ENCODE data around the gene USP10. TPM values are rescaled to one million over a fixed set of nuclear protein-coding genes. Genes with fewer than 3 reads are reported as not detected.

Gene USP10
- total RNA-seq, 4 donors from 2014 or later = 23.6 to 56.8 (median 45.4) TPM

DNA sequence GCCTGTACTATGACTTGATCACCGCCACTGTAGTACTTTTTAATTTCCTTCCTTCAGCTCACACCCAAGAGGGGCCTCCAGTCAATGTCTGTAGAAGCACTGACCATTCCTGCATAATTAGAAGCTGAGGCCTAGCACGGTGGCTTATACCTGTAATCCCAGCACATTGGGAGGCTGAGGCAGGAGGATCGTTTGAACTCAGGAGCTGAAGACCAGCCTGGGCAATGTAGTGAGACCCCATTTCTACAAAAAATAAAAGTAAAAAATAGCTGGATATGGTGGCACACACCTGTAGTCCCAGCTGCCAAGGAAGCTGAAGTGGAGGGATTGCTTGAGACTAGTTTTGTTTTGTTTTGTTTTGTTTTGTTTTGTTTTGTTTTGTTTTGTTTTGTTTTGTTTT is 45.6 kb upstream of the USP10 start:
- peaks cover 1 to 10% (median 6%) of the 10 kb centered on the region in 4 donors for H3K4me1 ChIP-seq
- no peak for DNase-seq
- WGBS, 2 donors (ENCODE audit: low coverage in 1 of 2) = 92 to 100% methylated on average over 1 to 3 of the region's 3 CpGs
- peaks cover 0 to 30% (median 16%) of the 10 kb centered on the region in 4 donors for H3K36me3 ChIP-seq
- in situ Hi-C loops (cut with MboI; ENCODE audit: low pct_ligation_motif_present in 1 of 4, low pct_unique_long_range_greater_than_20kb in 1 of 4, low sequenced_read_pairs in 3 of 4) = no loop called here
- intact Hi-C loops (cut with DNase I; ENCODE audit: low total_unique reads) = no loop called here
- no peak overlapping the region for H3K27ac ChIP-seq
- no peaks in the 10 kb centered on the region for H3K9me3 ChIP-seq
- no peak overlapping the region for H3K4me3 ChIP-seq
- TF ChIP-seq POLR2AphosphoS5 (IDR thresholded peaks at IDR 0.05) = no peak
- TF ChIP-seq, protein P1, sequence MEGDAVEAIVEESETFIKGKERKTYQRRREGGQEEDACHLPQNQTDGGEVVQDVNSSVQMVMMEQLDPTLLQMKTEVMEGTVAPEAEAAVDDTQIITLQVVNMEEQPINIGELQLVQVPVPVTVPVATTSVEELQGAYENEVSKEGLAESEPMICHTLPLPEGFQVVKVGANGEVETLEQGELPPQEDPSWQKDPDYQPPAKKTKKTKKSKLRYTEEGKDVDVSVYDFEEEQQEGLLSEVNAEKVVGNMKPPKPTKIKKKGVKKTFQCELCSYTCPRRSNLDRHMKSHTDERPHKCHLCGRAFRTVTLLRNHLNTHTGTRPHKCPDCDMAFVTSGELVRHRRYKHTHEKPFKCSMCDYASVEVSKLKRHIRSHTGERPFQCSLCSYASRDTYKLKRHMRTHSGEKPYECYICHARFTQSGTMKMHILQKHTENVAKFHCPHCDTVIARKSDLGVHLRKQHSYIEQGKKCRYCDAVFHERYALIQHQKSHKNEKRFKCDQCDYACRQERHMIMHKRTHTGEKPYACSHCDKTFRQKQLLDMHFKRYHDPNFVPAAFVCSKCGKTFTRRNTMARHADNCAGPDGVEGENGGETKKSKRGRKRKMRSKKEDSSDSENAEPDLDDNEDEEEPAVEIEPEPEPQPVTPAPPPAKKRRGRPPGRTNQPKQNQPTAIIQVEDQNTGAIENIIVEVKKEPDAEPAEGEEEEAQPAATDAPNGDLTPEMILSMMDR (IDR thresholded peaks at IDR 0.05) = no peak
- no peak for TF ChIP-seq EP300 (IDR thresholded peaks at IDR 0.05; ENCODE audit: low read depth)
- no peak for TF ChIP-seq POLR2A (IDR thresholded peaks at IDR 0.05)
- no peaks in the 10 kb centered on the region for H3K27me3 ChIP-seq

DNA sequence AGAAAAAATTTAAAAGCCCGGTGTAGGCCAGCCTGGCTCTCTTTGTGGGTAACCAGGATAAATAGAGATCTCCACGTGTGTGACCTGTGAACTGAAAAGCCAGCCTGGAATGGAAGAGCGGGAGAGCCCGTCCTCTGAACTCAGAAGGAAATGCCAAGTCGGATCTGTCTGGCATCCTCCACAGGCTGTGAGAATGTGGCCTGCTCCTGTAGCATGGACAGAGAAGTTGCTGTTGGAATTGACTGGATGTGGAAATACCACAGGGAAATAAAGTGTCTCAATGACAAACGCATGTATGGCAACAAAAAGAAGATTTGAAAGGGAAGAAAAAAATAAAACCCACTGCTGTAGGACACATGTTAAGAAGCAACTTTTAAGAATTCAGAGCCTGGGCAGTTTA is 44.8 kb upstream of the USP10 start:
- H3K27ac ChIP-seq = no peak overlapping the region
- H3K4me3 ChIP-seq = no peak overlapping the region
- TF ChIP-seq POLR2A (IDR thresholded peaks at IDR 0.05) = no peak
- no peak for TF ChIP-seq POLR2AphosphoS5 (IDR thresholded peaks at IDR 0.05)
- no peak for TF ChIP-seq EP300 (IDR thresholded peaks at IDR 0.05; ENCODE audit: low read depth)
- TF ChIP-seq, protein P1 (IDR thresholded peaks at IDR 0.05) = no peak
- peaks cover 0 to 38% (median 19%) of the 10 kb centered on the region in 4 donors for H3K36me3 ChIP-seq
- no peaks in the 10 kb centered on the region for H3K9me3 ChIP-seq
- WGBS, 2 donors (ENCODE audit: low coverage in 1 of 2) = 62 to 75% methylated on average over 6 of the region's 6 CpGs
- intact Hi-C loops (cut with DNase I; ENCODE audit: low total_unique reads) = no loop called here
- peaks cover 0 to 3% (median 0%) of the 10 kb centered on the region in 4 donors for H3K4me1 ChIP-seq
- H3K27me3 ChIP-seq = no peaks in the 10 kb centered on the region
- in situ Hi-C loops (cut with MboI; ENCODE audit: low pct_ligation_motif_present in 1 of 4, low pct_unique_long_range_greater_than_20kb in 1 of 4, low sequenced_read_pairs in 3 of 4) = no loop called here
- no peak for DNase-seq

GRCh38 chr16:84656649-84657048 is 43.2 kb upstream of the USP10 start:
- H3K27ac ChIP-seq = no peak overlapping the region
- TF ChIP-seq, protein P1 (IDR thresholded peaks at IDR 0.05) = no peak
- TF ChIP-seq POLR2AphosphoS5 (IDR thresholded peaks at IDR 0.05) = no peak
- TF ChIP-seq POLR2A (IDR thresholded peaks at IDR 0.05) = no peak
- no peak for TF ChIP-seq EP300 (IDR thresholded peaks at IDR 0.05; ENCODE audit: low read depth)
- no peaks in the 10 kb centered on the region for H3K27me3 ChIP-seq
- DNase-seq = no peak
- in situ Hi-C loops (cut with MboI; ENCODE audit: low pct_ligation_motif_present in 1 of 4, low pct_unique_long_range_greater_than_20kb in 1 of 4, low sequenced_read_pairs in 3 of 4) (no loop called here), intact Hi-C loops (cut with DNase I; ENCODE audit: low total_unique reads) (no loop called here)
- H3K9me3 ChIP-seq = no peaks in the 10 kb centered on the region
- no peaks in the 10 kb centered on the region for H3K4me1 ChIP-seq
- peaks cover 0 to 47% (median 24%) of the 10 kb centered on the region in 4 donors for H3K36me3 ChIP-seq
- H3K4me3 ChIP-seq = no peak overlapping the region
- 92 to 97% methylated on average over 7 to 22 of the region's 22 CpGs for WGBS, 2 donors (ENCODE audit: low coverage in 1 of 2)

DNA sequence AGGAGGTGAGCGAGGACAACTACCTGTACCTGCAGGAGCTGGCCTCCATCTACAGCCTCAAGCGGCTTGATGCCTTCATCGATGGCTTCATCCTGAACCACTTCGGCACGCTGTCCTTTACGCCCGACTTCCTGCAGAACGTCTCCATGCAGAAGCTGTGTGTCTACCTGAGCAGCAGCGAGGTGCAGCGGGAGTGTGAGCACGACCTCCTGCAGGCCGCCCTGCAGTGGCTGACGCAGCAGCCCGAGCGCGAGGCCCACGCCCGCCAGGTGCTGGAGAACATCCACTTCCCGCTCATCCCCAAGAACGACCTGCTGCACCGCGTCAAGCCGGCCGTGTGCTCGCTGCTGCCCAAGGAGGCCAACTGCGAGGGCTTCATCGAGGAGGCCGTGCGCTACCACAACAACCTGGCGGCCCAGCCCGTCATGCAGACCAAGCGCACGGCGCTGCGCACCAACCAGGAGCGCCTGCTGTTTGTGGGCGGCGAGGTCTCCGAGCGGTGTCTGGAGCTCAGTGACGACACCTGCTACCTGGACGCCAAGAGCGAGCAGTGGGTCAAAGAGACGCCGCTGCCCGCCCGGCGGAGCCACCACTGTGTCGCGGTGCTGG is 42.5 kb upstream of the USP10 start:
- Histone ChIP-seq H3K27ac (no peak overlapping the region), H3K4me3 (no peak overlapping the region), H3K4me1 (no peaks in the 10 kb centered on the region), H3K27me3 (no peaks in the 10 kb centered on the region), H3K36me3 (peaks cover 0 to 48% (median 26%) of the 10 kb centered on the region in 4 donors), H3K9me3 (no peaks in the 10 kb centered on the region)
- no peak for DNase-seq
- TF ChIP-seq POLR2AphosphoS5 (IDR thresholded peaks at IDR 0.05) (no peak), POLR2A (IDR thresholded peaks at IDR 0.05) (no peak), EP300 (IDR thresholded peaks at IDR 0.05; ENCODE audit: low read depth) (no peak)
- TF ChIP-seq, protein P1 (IDR thresholded peaks at IDR 0.05) = no peak
- in situ Hi-C loops (cut with MboI; ENCODE audit: low pct_ligation_motif_present in 1 of 4, low pct_unique_long_range_greater_than_20kb in 1 of 4, low sequenced_read_pairs in 3 of 4) (no loop called here), intact Hi-C loops (cut with DNase I; ENCODE audit: low total_unique reads) (no loop called here)
- WGBS, 2 donors (ENCODE audit: low coverage in 1 of 2) = 98% methylated on average over 46 of the region's 50 CpGs; no CpG with 5 or more reads in 1 of the 2 donors

All from transverse colon (tissue), 4 donors.